ENCODE results near the gene NDUFA11.

The NDUFA11 gene

DNA sequence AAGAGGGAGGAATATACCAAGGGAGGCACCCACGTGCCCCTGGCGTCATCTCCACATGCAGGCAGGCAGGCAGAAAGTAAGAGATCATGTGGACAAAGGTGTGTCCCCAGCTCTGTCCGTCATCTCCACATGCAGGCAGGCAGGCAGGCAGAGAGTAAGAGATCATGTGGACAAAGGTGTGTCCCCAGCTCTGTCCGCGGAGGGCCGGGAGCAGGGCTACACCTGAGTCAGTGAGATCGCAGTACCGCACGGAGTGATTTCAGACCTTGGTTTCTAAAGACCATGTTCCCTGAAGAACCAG lies 32.7 kb upstream of the NDUFA11 start:
- Mint-ChIP-seq H3K4me1 (ENCODE audit: low read depth) (peaks cover 2% of the 10 kb centered on the region), H3K9me3 (ENCODE audit: low read depth) (no peaks in the 10 kb centered on the region), H3K36me3 (no peaks in the 10 kb centered on the region), H3K27ac (no peak overlapping the region), H3K4me3 (no peak overlapping the region), H3K27me3 (no peaks in the 10 kb centered on the region)

DNA sequence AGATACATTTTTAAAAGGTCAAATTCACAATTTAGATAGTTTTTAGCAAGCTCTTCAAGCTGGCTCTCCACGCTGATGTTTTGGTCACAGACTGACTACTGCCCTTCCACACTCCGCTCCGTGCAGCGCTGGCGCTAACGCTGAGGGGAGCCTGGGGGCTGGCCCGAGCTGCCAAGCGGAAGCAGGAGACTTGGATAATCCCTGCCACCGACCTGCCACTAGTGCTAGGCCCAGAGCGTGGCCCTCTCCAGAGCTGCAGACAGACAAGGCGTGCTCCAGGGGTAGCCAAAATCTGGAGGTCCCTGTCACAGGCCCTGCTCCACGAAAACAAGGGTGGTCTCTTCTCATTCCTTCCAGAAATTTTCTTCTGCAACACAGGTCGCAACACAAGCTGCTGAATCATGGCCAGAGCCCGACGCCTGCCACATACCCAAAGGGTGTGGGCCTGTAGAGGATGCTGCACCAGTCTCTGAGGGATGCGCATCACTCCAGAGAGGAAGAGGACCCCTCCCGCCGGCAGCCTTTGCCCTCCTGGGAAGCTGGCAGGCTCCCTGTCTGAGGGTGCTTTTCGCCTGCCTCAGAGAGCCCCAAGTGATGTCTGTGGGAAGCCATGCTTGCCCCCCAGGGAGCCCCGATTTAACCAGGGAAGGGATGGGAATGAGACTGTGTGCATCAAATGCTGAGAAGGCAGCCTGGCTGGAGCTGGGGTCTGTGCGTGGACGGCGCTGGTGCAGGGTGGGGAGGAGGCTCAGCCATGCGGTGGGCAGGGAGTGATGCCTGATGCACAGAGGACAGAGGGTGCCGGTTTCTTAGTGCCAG lies 32.1 kb upstream of the NDUFA11 start:
- Mint-ChIP-seq H3K36me3 (no peaks in the 10 kb centered on the region), H3K4me3 (no peak overlapping the region), H3K4me1 (ENCODE audit: low read depth) (peaks cover 2% of the 10 kb centered on the region), H3K27ac (no peak overlapping the region), H3K9me3 (ENCODE audit: low read depth) (no peaks in the 10 kb centered on the region), H3K27me3 (no peaks in the 10 kb centered on the region)

DNA sequence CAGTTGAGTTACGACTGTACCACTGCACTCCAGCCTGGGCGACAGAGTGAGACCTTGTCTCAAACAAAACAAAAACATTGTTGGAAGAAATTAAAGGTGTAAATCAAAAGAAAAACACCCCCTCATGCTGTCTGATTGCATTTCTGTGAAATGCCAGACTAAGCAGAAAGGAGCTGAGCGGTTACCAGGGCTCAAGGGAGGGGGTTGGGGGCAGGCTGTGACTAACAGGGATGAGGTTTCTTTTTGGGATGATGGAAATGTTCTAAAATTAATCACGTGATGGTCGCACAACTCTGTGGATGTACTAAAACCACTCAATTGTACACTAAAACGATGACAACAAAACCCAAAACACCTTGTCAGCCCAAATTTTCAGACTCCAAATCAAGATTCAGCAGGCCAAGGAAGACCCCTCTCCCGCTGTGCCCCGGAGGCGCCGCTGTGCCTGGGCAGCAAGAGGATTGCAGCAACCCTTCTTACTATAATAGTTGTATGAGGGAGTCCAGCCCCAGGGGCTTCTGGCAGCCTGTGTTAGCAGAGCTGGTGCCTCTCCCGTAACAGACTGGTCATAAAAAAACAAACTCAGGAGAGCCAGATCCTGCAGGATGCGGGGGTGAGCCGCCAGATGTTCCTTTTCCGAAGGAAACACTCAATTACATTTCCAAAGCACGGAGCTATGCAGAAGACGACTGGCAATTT lies 31.3 kb upstream of the NDUFA11 start:
- Mint-ChIP-seq H3K4me1 (ENCODE audit: low read depth) (peaks cover 2% of the 10 kb centered on the region), H3K4me3 (no peak overlapping the region), H3K36me3 (no peaks in the 10 kb centered on the region), H3K27me3 (no peaks in the 10 kb centered on the region), H3K27ac (no peak overlapping the region), H3K9me3 (ENCODE audit: low read depth) (no peaks in the 10 kb centered on the region)

DNA sequence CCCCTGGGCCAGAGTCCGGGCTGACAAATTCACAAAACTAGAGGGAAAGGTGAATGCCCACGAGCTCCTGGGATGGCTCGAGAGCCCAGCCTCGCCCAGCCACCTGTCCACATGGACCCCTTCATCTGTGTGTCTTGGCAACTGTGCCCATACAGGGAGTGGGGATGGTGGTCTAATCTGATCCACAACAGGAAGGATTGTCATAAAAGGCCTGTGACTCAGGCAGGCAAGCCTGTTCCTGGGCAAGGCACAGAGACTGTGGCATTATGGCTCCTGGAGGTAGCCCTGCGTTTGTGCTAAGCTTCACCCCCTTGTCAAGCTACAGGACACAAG lies 30.4 kb upstream of the NDUFA11 start:
- no peak overlapping the region for H3K27ac Mint-ChIP-seq
- no peaks in the 10 kb centered on the region for H3K36me3 Mint-ChIP-seq
- peaks cover 2% of the 10 kb centered on the region for H3K4me1 Mint-ChIP-seq (ENCODE audit: low read depth)
- no peak overlapping the region for H3K4me3 Mint-ChIP-seq
- no peaks in the 10 kb centered on the region for H3K9me3 Mint-ChIP-seq (ENCODE audit: low read depth)
- H3K27me3 Mint-ChIP-seq, result no peaks in the 10 kb centered on the region

DNA sequence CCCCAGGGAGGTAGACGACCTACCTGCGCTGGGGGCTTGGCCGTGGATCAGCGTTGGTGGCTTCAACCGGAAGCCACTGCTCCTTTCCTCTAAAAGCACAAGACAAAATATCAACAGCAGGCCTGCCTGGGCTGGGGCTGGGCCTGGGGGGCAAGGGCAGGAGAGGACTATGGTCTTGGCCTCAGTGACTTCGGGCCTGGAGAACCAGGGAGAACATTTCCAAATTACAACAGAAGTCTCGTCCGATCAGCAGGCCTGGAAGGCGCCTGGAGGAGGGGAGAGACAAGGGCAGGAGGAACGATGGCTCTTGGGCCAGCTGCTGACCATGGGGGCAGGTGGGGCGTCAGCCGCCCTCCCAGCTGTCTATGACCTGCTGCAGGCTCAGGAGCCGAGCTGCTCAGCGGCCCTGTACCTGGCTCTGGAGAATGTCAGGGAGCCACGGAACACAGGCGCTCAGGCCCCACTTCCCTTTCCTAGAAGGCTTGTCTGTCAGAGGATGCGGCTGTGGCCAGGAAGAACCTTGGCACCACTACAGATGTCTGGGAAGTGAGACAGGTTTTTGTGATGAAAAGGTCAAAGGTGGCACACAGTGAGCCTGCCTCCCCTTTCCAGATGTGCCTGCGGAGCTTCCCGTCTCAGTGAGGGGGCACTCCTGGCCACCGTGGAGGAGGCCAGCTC lies 29.9 kb upstream of the NDUFA11 start:
- H3K27ac Mint-ChIP-seq, result peak overlapping the region; percentile 16
- no peak overlapping the region for H3K4me3 Mint-ChIP-seq
- no peaks in the 10 kb centered on the region for H3K36me3 Mint-ChIP-seq
- H3K9me3 Mint-ChIP-seq (ENCODE audit: low read depth), result no peaks in the 10 kb centered on the region
- H3K27me3 Mint-ChIP-seq, result no peaks in the 10 kb centered on the region
- peaks cover 2% of the 10 kb centered on the region for H3K4me1 Mint-ChIP-seq (ENCODE audit: low read depth)

DNA sequence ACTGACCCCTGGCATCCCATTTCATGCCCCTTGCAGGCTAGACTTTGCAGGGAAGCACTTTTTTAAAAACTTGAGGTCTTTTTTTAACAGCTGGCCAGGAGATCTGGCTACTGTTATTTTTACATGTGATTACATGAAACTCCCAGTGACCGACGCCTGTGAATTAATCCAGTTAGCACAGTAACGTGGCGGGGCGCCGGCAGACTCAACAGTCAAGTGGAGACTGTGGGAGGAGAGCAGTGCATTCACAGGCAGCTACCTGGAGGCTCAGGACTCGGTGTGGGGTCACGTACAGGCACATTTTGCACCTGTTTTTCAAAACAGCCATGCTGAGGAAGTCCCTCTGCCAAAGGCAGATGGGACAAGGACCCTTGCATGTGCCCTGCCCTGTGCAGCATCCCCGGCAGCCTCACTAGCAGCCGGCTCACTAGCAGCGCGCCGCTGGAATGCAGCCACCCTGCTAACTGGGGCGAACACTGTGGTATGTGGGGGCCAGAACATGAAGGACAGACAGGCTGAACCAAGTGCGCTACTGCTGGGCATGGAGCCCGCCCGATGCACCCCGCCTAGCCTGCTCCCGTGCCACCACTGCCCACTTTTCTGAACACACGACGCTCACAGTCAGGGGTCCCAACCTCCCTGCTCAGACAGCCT lies 29.1 kb upstream of the NDUFA11 start:
- Mint-ChIP-seq H3K4me3 (no peak overlapping the region), H3K9me3 (ENCODE audit: low read depth) (no peaks in the 10 kb centered on the region), H3K4me1 (ENCODE audit: low read depth) (peaks cover 2% of the 10 kb centered on the region), H3K27me3 (no peaks in the 10 kb centered on the region), H3K36me3 (no peaks in the 10 kb centered on the region), H3K27ac (no peak overlapping the region)

DNA sequence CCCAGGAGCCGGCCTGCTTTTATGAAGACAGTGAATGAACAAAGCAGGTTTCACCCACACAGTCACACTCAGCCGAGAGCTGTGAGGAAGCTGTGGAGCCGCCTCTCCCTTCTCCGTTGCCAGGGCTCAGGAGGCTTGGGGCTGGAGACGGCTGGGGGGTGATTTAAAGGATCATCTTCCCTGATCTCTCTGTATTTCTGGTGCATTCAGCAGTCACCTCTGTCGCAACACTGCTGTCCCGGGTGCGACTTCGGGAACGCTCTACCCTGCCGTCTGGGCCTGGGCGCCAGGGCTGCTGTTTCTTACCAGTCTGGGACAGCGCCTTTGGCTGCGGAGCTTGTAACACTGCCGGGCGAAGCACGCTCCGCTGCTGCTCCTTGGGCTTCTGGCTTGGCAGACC lies 28.6 kb upstream of the NDUFA11 start:
- Mint-ChIP-seq H3K4me1 (ENCODE audit: low read depth) (peaks cover 2% of the 10 kb centered on the region), H3K36me3 (no peaks in the 10 kb centered on the region), H3K27me3 (no peaks in the 10 kb centered on the region), H3K4me3 (no peak overlapping the region), H3K9me3 (ENCODE audit: low read depth) (no peaks in the 10 kb centered on the region), H3K27ac (no peak overlapping the region)

DNA sequence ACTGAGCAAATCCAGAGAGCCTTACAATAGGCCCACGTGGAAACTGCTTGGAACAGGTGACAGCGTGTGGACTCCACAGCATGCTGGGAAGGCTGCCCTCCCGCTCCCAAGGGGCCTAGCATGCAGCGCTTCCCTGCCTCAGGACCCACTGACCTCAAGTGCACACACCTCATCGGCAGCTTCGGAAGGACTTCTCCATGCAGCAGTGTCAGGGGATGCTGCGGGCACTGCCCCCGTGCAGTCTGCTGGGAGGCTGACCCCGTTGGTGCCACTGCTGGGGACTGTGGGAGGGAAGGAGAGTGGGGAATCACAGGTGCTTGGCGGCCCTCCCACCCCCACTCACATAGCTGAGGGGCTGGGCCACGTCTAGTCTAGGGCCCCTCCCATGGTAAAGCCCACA lies 27.7 kb upstream of the NDUFA11 start:
- no peaks in the 10 kb centered on the region for H3K36me3 Mint-ChIP-seq
- H3K9me3 Mint-ChIP-seq (ENCODE audit: low read depth), result no peaks in the 10 kb centered on the region
- H3K4me3 Mint-ChIP-seq, result no peak overlapping the region
- no peak overlapping the region for H3K27ac Mint-ChIP-seq
- H3K4me1 Mint-ChIP-seq (ENCODE audit: low read depth), result peaks cover 2% of the 10 kb centered on the region
- no peaks in the 10 kb centered on the region for H3K27me3 Mint-ChIP-seq

DNA sequence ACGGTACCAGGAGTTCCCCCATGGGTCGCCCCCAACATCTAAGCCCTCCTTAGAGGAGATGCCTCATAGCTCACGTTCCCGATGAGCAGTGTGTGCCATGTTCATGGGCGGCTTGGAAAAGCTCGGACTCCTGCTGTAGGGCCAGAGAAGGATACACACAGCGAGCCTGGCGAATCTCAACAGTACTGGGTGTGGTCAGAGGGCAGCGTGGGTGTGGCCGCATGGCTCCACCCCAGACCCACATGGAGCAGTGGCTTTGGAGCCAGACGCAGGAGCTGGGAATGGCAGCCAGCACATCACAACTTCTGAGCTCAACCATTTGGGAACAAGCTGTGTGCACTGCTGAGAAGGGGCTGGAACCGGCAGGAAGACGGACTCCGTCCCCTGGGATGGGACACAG lies 26.0 kb upstream of the NDUFA11 start:
- Mint-ChIP-seq H3K9me3 (ENCODE audit: low read depth) (no peaks in the 10 kb centered on the region), H3K27ac (no peak overlapping the region), H3K4me1 (ENCODE audit: low read depth) (no peaks in the 10 kb centered on the region), H3K4me3 (no peak overlapping the region), H3K36me3 (no peaks in the 10 kb centered on the region), H3K27me3 (no peaks in the 10 kb centered on the region)

DNA sequence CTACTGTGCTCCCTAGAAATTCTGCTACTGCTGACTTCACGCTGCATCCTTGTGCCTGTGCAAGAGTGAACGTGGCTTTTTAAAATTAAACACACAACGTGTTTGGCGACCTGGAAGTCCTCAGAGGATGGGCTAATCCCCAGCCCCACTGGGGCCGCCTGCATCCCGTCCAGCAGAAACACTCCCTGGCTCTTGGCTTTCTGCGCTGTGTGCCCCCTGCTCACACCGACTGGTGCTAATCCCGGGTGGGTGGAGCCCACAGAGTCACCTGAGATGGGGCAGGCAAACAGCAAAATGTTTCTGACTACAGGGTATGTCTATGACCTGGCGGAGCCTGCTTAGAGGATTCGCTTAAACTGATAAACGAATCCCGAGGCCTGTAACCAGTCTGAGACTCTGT lies 25.6 kb upstream of the NDUFA11 start:
- Mint-ChIP-seq H3K27me3 (no peaks in the 10 kb centered on the region), H3K4me1 (ENCODE audit: low read depth) (no peaks in the 10 kb centered on the region), H3K36me3 (no peaks in the 10 kb centered on the region), H3K9me3 (ENCODE audit: low read depth) (no peaks in the 10 kb centered on the region), H3K4me3 (no peak overlapping the region), H3K27ac (no peak overlapping the region)

DNA sequence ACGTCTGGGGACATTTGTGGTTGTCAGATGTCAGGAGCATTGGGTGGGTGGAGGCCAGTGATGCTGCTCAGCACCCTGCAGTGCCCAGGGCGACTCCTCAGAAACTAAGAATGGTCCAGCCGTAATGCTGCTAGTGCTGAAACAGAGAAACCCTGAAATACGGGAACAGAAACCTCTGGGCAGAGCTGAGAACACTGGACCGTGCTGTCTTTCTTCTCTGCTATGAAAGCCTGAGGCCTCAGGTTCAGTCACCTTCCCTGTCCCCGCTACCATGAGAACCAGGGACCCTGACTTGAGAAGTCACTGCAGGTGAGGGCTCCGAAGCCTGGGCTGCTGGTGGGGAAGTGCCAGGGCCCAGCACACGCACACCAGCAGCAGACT lies 23.8 kb upstream of the NDUFA11 start:
- Mint-ChIP-seq H3K4me3 (no peak overlapping the region), H3K36me3 (no peaks in the 10 kb centered on the region), H3K4me1 (ENCODE audit: low read depth) (no peaks in the 10 kb centered on the region), H3K27ac (no peak overlapping the region), H3K9me3 (ENCODE audit: low read depth) (no peaks in the 10 kb centered on the region), H3K27me3 (no peaks in the 10 kb centered on the region)

DNA sequence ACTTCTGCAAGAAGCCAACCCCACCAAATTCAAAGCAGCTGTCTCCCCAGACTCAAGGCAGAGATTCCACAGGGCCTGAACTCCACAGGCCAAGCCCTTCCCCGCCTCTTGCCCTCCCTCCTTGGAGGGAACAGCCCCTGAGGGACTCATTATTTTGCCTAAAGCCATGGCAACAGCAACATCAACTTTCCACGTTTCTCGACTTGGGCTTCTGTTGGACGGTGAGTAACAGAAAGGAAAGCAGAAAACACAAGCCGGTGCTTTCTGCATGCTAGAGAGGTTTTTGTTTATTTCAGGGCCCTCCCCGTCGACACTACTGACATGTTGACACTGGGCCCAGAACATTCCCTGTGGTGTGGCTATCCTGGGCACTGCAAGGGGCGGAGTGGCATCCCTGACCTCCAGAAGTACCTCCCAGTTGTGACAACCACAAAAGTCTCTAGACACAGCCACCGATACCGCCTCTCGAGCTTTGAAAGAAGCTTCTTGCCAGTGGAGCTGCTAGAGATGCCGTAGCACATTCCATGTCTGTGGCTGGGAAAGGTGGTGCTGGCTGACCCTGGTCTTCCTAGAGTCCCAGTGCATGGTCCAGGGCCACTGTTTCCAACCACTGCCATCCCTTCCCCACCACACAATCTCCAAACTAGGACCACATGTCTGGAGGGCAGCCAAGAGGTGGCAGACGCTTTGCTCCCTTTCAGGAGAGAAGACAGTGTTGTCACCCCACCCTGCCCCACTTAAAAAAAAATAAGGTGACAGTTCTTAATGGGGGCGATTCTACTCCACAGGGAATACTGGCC lies 23.3 kb upstream of the NDUFA11 start:
- no peaks in the 10 kb centered on the region for H3K27me3 Mint-ChIP-seq
- H3K4me3 Mint-ChIP-seq, result no peak overlapping the region
- H3K27ac Mint-ChIP-seq, result no peak overlapping the region
- no peaks in the 10 kb centered on the region for H3K4me1 Mint-ChIP-seq (ENCODE audit: low read depth)
- no peaks in the 10 kb centered on the region for H3K9me3 Mint-ChIP-seq (ENCODE audit: low read depth)
- H3K36me3 Mint-ChIP-seq, result no peaks in the 10 kb centered on the region

DNA sequence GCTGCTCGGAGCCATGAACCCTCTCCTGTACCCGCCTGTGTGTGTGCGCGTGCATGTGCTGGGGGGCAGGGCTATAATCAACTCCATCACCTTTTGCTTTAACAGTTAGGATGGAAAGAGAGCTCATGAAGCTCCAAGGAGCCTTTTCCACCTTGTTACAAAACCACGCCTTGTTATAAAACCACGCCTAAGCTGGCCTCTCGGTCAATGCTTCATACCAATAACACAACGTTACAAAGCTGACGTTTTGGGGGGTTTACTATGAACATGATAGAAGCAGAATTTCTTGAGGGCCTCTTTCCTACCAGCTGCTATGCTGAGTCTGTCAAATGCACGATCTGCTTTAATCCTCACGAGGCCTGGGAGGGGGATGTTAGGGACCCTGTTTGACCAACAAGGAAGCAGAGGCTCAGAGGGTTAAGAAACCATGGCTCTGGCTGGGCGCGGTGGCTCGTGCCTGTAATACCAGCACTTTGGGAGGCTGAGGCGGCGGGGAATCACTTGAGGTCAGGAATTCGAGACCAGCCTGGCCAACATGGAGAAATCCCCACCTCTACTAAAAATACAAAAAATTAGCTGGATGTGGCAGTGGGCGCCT lies 22.3 kb upstream of the NDUFA11 start:
- no peaks in the 10 kb centered on the region for H3K4me1 Mint-ChIP-seq (ENCODE audit: low read depth)
- no peak overlapping the region for H3K27ac Mint-ChIP-seq
- H3K4me3 Mint-ChIP-seq, result no peak overlapping the region
- no peaks in the 10 kb centered on the region for H3K27me3 Mint-ChIP-seq
- no peaks in the 10 kb centered on the region for H3K9me3 Mint-ChIP-seq (ENCODE audit: low read depth)
- no peaks in the 10 kb centered on the region for H3K36me3 Mint-ChIP-seq

DNA sequence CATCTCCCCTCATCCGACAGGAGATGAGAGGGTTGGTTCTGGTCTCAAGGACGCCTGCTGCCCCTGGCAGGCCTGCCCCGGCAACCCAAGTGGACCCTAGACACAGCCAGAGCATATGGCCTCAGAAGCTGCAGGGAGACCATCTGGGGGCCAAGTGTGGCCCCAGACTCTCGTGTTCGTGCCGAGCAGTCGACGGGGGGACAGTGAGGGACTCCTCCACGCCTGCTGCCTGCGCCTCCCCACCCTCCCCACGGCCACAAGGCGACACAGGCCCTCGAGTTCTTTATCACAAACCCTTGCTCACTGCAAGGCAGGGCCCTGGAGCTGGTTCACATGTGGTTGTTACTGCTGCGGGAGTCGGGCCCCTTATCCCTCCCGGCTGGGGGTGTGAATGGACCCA lies 19.8 kb upstream of the NDUFA11 start:
- no peaks in the 10 kb centered on the region for H3K4me1 Mint-ChIP-seq (ENCODE audit: low read depth)
- no peaks in the 10 kb centered on the region for H3K9me3 Mint-ChIP-seq (ENCODE audit: low read depth)
- no peak overlapping the region for H3K27ac Mint-ChIP-seq
- no peaks in the 10 kb centered on the region for H3K36me3 Mint-ChIP-seq
- no peak overlapping the region for H3K4me3 Mint-ChIP-seq
- no peaks in the 10 kb centered on the region for H3K27me3 Mint-ChIP-seq
